Measurements from ENCODE around the gene BRSK1.

GRCh38 chr19:55273978-55274707, 9.7 kb upstream of the BRSK1 start:
- TF ChIP-seq CTCF (IDR thresholded peaks at IDR 0.05), result no peak
- no peak for TF ChIP-seq POLR2A (IDR thresholded peaks at IDR 0.05)

All from vagina (tissue), 2 donors.